22Rv1 (cell line): ENCODE data around the gene RPP30.

Experiments used
- ZFX ChIP-seq: fragments of 450-650 bp; IDR thresholded peaks from 2 replicates; pipeline ENCODE4 v1.6.1; 2017; ENCODE audit warnings: antibody characterized with exemption, borderline replicate concordance
- TF ChIP-seq, protein P1 (sequence below): fragments of 450-650 bp; IDR thresholded peaks from 2 replicates; pipeline ENCODE4 v1.5.1; 2017; ENCODE audit warnings: mild to moderate bottlenecking

- TF ChIP-seq, protein P1, sequence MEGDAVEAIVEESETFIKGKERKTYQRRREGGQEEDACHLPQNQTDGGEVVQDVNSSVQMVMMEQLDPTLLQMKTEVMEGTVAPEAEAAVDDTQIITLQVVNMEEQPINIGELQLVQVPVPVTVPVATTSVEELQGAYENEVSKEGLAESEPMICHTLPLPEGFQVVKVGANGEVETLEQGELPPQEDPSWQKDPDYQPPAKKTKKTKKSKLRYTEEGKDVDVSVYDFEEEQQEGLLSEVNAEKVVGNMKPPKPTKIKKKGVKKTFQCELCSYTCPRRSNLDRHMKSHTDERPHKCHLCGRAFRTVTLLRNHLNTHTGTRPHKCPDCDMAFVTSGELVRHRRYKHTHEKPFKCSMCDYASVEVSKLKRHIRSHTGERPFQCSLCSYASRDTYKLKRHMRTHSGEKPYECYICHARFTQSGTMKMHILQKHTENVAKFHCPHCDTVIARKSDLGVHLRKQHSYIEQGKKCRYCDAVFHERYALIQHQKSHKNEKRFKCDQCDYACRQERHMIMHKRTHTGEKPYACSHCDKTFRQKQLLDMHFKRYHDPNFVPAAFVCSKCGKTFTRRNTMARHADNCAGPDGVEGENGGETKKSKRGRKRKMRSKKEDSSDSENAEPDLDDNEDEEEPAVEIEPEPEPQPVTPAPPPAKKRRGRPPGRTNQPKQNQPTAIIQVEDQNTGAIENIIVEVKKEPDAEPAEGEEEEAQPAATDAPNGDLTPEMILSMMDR = no peak
- no peak for TF ChIP-seq ZFX
Measured at GRCh38 chr10:90930070-90930837, 58.5 kb downstream of the RPP30 start.
